UCSD-AML1 (cell line): Measurements from ENCODE around the gene BCL2A1.
"Not testable (repeated sequence)": the region's sequence is repeated elsewhere in the genome, so short reads cannot be mapped to it uniquely, and the experiment has no call there.

Source experiments
- DNase-seq: peaks from one replicate; lab custom pipeline; 2025; ENCODE audit not compliant: unreplicated experiment; lab: John Stamatoyannopoulos, UW

Gene BCL2A1

DNA sequence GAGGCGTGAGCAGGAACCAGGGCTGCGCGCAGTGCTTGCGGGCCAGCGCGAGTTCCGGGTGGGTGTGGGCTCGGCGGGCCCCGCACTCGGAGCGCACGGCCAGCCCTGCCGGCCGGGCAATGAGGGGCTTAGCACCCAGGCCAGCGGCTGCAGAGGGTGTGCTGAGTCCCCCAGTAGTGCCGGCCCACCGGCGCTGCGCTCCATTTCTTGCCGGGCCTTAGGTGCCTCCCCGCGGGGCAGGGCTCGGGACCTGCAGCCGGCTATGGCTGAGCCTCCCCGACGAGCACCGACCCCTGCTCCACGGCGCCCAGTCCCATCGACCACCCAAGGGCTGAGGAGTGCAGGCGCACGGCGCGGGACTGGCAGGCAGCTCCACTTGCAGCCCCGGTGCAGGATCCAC lies 44.9 kb downstream of the BCL2A1 start:
- not testable (repeated sequence) for DNase-seq

- DNase-seq: no peak
Observed at GRCh38 chr15:79924379-79924778, 46.6 kb downstream of the BCL2A1 start.

DNA sequence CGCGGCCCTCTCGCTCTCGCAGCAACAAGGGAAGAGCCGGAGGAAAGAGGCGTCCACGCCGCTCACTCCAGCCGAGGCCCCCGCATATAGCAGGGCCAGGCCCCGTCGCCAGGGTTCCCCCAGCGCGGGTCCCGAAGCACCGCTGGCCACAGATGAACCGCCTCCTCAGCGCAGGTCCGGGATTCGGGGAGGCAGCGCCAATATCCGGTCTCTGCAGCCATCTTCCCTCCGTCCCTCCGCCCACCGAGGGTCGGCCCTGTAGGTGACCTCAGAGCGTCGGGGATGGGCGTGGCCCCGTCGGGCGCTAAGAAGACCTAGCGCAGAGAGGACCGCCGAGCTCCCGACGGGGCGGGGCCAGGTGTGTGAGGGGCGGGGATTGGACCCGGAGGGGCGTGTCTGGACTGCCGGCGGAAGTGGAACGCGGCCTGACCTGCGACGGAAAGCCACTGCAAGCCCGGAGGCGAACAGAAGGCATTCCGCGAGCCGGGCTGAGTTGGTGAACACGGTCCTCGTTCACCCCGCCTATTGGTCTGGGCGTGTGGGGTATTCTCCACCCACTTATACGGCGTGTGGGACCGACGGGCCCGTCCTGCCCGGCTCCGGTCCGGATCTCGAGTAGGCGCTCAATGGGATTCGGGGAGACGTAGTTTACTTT lies 47.4 kb downstream of the BCL2A1 start:
- DNase-seq: peak; percentile 100

- DNase-seq: peak; percentile 69
Observed at GRCh38 chr15:79923079-79923514, 47.9 kb downstream of the BCL2A1 start.

- no peak for DNase-seq
Observed at GRCh38 chr15:79922512-79923078, 48.4 kb downstream of the BCL2A1 start.

GRCh38 chr15:79919749-79920511 lies 51.1 kb downstream of the BCL2A1 start:
- DNase-seq: no peak

DNA sequence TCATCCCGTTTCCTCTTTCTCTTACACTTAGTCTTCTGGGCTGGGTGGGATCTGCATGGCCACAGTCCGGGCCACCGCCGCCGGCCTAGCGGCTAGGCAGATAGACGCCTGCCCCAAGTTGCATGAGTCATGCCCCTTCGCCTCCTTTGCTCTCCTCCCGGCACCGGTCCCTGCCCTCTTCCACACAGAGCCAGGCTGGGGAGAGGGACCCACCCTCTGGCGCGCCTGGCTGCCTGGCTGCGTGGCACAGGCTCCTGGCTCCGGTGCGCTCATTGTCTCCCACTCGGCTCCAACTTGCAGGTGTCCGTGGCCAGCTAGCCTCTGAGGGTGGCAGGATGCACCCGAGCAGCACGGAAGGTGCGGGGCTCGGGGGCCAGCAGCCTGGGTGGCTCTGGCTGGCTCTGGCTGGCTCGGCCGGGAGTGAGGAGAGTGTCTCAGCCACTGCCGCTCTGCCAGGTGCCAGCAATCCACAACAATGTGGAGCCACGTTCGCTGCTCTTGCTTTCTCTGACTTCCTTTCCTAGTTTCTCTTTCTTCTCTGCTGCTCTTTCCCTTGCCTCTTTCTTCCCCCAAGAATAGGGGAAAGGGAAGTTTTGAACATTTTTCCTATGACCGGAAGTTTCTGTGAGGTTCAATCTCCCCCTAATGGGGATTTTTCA lies 51.8 kb downstream of the BCL2A1 start:
- DNase-seq: no peak

GRCh38 chr15:79918278-79918677 lies 52.7 kb downstream of the BCL2A1 start:
- DNase-seq: peak; percentile 32

DNA sequence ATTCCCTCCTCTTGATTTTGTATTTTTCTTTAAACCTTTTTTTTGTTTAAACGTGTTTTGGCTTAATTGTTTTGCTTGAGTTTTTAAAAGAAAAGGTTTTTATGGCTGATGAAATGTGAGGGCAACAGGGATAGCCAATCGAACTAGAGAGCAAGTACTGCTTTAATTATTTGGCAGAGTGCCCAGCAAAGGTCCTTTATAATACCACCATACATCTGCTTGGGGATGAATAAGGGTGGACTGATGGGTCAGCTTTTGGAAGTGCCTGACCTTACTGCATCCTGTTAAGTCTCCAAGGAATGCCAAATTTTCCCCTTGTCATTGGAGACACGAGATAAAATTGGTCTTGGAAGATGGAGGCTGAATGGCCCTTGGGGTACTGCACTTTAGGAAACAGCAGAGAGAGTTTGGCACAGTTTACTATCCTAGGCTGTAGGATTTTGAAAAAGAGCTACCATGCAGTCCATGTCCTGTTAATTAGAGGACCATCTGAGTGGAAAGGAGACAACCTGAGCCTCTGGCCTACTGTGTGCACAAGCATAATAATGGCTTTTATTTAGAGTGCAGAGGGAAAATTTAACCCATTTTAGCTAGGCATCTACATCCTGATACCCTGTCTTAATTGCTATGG lies 54.4 kb downstream of the BCL2A1 start:
- DNase-seq: no peak

- DNase-seq: not testable (repeated sequence)
Observed at GRCh38 chr15:79915776-79916501, 55.1 kb downstream of the BCL2A1 start.

- no peak for DNase-seq
Observed at GRCh38 chr15:79914728-79915127, 56.3 kb downstream of the BCL2A1 start.
